WTC11 (cell line): ENCODE results near the gene ERBB2. TPM values are rescaled to one million over a fixed set of nuclear protein-coding genes. Genes with fewer than 3 reads are reported as not detected.

Experiments used
- ATAC-seq: fragments of 200-7000 bp; cut with Tn5 transposase; 2 replicates; pipeline ENCODE4 v1.10.0; 2021; ENCODE audit warnings: mild to moderate bottlenecking, moderate library complexity
- CTCF ChIA-PET: fragments of 300-600 bp; sonication (Branson Sonifier 250); formaldehyde crosslinking; loops from one replicate; lab custom pipeline; 2021; ENCODE audit warnings: antibody characterized with exemption; lab: Charles Lee
- POLR2A ChIA-PET: fragments of 350-600 bp; sonication (Branson Sonifier 250); formaldehyde crosslinking; loops from one replicate; lab custom pipeline; 2021; ENCODE audit warnings: antibody characterized with exemption; lab: Charles Lee
- DNase-seq: peaks from one replicate; pipeline ENCODE4 v3.0.0; 2021; ENCODE audit warnings: low spot score
- H3K27ac Mint-ChIP-seq: 2 replicates; pipeline ENCODE4 v1.8.0; 2021; ENCODE audit warnings: mixed read lengths
- H3K27me3 Mint-ChIP-seq: 2 replicates; pipeline ENCODE4 v1.8.0; 2021; ENCODE audit warnings: low read depth, mild to moderate bottlenecking, moderate library complexity, mixed read lengths
- H3K36me3 Mint-ChIP-seq: 2 replicates; pipeline ENCODE4 v1.8.0; 2021; ENCODE audit warnings: mixed read lengths
- H3K4me1 Mint-ChIP-seq: 2 replicates; pipeline ENCODE4 v1.8.0; 2022; ENCODE audit warnings: mixed read lengths
- H3K4me3 Mint-ChIP-seq: 2 replicates; pipeline ENCODE4 v1.8.0; 2021; ENCODE audit warnings: mild to moderate bottlenecking, moderate library complexity, mixed read lengths
- H3K9me3 Mint-ChIP-seq: 2 replicates; pipeline ENCODE4 v1.8.0; 2021; ENCODE audit warnings: mixed read lengths
- ATF2 ChIP-seq: sonication (generic); formaldehyde crosslinking; IDR thresholded peaks from 2 replicates; pipeline ENCODE4 v1.8.1; 2022; ENCODE audit warnings: low read depth, missing genetic modification reagents, borderline replicate concordance
- ATF6 ChIP-seq: sonication (generic); formaldehyde crosslinking; IDR thresholded peaks from 2 replicates; pipeline ENCODE4 v1.8.1; 2023; ENCODE audit warnings: mild to moderate bottlenecking, missing genetic modification reagents
- CREB1 ChIP-seq: sonication (generic); formaldehyde crosslinking; IDR thresholded peaks from 2 replicates; pipeline ENCODE4 v1.8.0; 2023; ENCODE audit warnings: mild to moderate bottlenecking, missing genetic modification reagents
- E2F4 ChIP-seq: sonication (generic); formaldehyde crosslinking; IDR thresholded peaks from 2 replicates; pipeline ENCODE4 v1.8.1; 2022; ENCODE audit warnings: low read depth, mild to moderate bottlenecking, moderate library complexity, missing genetic modification reagents, borderline replicate concordance
- ELF4 ChIP-seq: sonication (generic); formaldehyde crosslinking; IDR thresholded peaks from 2 replicates; pipeline ENCODE4 v1.8.1; 2022; ENCODE audit warnings: low read depth, mild to moderate bottlenecking, moderate library complexity, missing genetic modification reagents
- ESRRA ChIP-seq: sonication (generic); formaldehyde crosslinking; IDR thresholded peaks from 2 replicates; pipeline ENCODE4 v1.8.1; 2022; ENCODE audit warnings: mild to moderate bottlenecking, missing genetic modification reagents, borderline replicate concordance
- ETV6 ChIP-seq: sonication (generic); formaldehyde crosslinking; IDR thresholded peaks from 2 replicates; pipeline ENCODE4 v1.8.1; 2022; ENCODE audit warnings: mild to moderate bottlenecking, missing genetic modification reagents
- NFE2L1 ChIP-seq: sonication (generic); formaldehyde crosslinking; IDR thresholded peaks from 2 replicates; pipeline ENCODE4 v1.8.1; 2023; ENCODE audit warnings: missing genetic modification reagents
- NR2C2 ChIP-seq: sonication (generic); formaldehyde crosslinking; IDR thresholded peaks from 2 replicates; pipeline ENCODE4 v1.8.0; 2022; ENCODE audit warnings: mild to moderate bottlenecking, missing genetic modification reagents
- NR3C1 ChIP-seq: sonication (generic); formaldehyde crosslinking; conservative IDR thresholded peaks from 2 replicates; pipeline ENCODE4 v1.8.1; 2023; ENCODE audit warnings: low read depth, mild to moderate bottlenecking, missing genetic modification reagents
- SOX15 ChIP-seq: fragments of 250-450 bp; sonication (Bioruptor Pico); IDR thresholded peaks from 2 replicates; pipeline ENCODE4 v1.9.0; 2021; ENCODE audit warnings: mild to moderate bottlenecking
- USF1 ChIP-seq: sonication (generic); formaldehyde crosslinking; IDR thresholded peaks from 2 replicates; pipeline ENCODE4 v1.8.0; 2022; ENCODE audit warnings: mild to moderate bottlenecking, missing genetic modification reagents
- ZNF263 ChIP-seq: sonication (generic); formaldehyde crosslinking; IDR thresholded peaks from 2 replicates; pipeline ENCODE4 v1.8.1; 2022; ENCODE audit warnings: low read depth, mild to moderate bottlenecking, moderate library complexity, missing genetic modification reagents
- ZNF416 ChIP-seq: fragments of 250-450 bp; sonication (Bioruptor Pico); IDR thresholded peaks from 2 replicates; pipeline ENCODE4 v1.9.0; 2021; ENCODE audit warnings: mild to moderate bottlenecking, inconsistent platforms
- ZNF423 ChIP-seq: fragments of 250-450 bp; sonication (Bioruptor Pico); IDR thresholded peaks from 2 replicates; pipeline ENCODE4 v2.1.2; 2022; ENCODE audit warnings: mild to moderate bottlenecking, moderate library complexity
- ZNF512 ChIP-seq: sonication (generic); formaldehyde crosslinking; IDR thresholded peaks from 2 replicates; pipeline ENCODE4 v1.8.1; 2022; ENCODE audit warnings: missing genetic modification reagents, borderline replicate concordance
- total RNA-seq: library from RNA; stranded (reverse); gene quantifications from 3 replicates; pipeline ENCODE4 v1.2.3, GENCODE V29; 2021
- TF ChIP-seq, protein P1 (sequence below): sonication (generic); formaldehyde crosslinking; IDR thresholded peaks from 2 replicates; pipeline ENCODE4 v1.8.1; 2023; ENCODE audit warnings: mild to moderate bottlenecking, missing genetic modification reagents, moderate library complexity
- TF ChIP-seq, protein P2 (sequence below): sonication (generic); formaldehyde crosslinking; IDR thresholded peaks from 2 replicates; pipeline ENCODE4 v1.8.1; 2023; ENCODE audit warnings: mild to moderate bottlenecking, moderate library complexity, missing genetic modification reagents
- TF ChIP-seq, protein P3 (sequence below): fragments of 250-450 bp; sonication (Bioruptor Pico); IDR thresholded peaks from 2 replicates; pipeline ENCODE4 v1.9.0; 2021; ENCODE audit warnings: mild to moderate bottlenecking
- TF ChIP-seq, protein P4 (sequence below): sonication (generic); formaldehyde crosslinking; conservative IDR thresholded peaks from 2 replicates; pipeline ENCODE4 v1.8.1; 2022; ENCODE audit warnings: mild to moderate bottlenecking, missing genetic modification reagents

The ERBB2 gene
- total RNA-seq, 1 experiment from 2014 or later, result 209 TPM

- peaks cover 63% of the 10 kb centered on the region for H3K36me3 Mint-ChIP-seq
- ATAC-seq (no peak), DNase-seq (no peak)
- H3K4me1 Mint-ChIP-seq, result no peaks in the 10 kb centered on the region
- 0 out of 2 replicates have a peak overlapping the region, but pooled peaks have one; percentile 5 for H3K27ac Mint-ChIP-seq
- no peaks in the 10 kb centered on the region for H3K9me3 Mint-ChIP-seq
- ChIA-PET POLR2A (no interaction called here), CTCF (interaction anchor here (1.7 kb wide), 1 partner anchor 90 kb away, joined by 6 read pairs; no protein-coding TSS in a partner anchor)
- no peak overlapping the region for H3K4me3 Mint-ChIP-seq
- TF ChIP-seq ELF4 (CRISPR knock-in tag) (no peak), USF1 (no peak), ZNF512 (CRISPR knock-in tag) (no peak), ESRRA (no peak), ATF2 (CRISPR knock-in tag) (no peak), E2F4 (no peak), ZNF416 (no peak), CREB1 (no peak), ZNF263 (CRISPR knock-in tag) (no peak), SOX15 (CRISPR knock-in tag) (no peak), ZNF423 (CRISPR knock-in tag) (no peak), NR3C1 (CRISPR knock-in tag) (no peak), NR2C2 (no peak), ETV6 (CRISPR knock-in tag) (no peak), ATF6 (CRISPR knock-in tag) (no peak), NFE2L1 (CRISPR knock-in tag) (no peak)
- TF ChIP-seq, protein P1, sequence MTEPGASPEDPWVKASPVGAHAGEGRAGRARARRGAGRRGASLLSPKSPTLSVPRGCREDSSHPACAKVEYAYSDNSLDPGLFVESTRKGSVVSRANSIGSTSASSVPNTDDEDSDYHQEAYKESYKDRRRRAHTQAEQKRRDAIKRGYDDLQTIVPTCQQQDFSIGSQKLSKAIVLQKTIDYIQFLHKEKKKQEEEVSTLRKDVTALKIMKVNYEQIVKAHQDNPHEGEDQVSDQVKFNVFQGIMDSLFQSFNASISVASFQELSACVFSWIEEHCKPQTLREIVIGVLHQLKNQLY (CRISPR knock-in tag), result no peak
- TF ChIP-seq, protein P2, sequence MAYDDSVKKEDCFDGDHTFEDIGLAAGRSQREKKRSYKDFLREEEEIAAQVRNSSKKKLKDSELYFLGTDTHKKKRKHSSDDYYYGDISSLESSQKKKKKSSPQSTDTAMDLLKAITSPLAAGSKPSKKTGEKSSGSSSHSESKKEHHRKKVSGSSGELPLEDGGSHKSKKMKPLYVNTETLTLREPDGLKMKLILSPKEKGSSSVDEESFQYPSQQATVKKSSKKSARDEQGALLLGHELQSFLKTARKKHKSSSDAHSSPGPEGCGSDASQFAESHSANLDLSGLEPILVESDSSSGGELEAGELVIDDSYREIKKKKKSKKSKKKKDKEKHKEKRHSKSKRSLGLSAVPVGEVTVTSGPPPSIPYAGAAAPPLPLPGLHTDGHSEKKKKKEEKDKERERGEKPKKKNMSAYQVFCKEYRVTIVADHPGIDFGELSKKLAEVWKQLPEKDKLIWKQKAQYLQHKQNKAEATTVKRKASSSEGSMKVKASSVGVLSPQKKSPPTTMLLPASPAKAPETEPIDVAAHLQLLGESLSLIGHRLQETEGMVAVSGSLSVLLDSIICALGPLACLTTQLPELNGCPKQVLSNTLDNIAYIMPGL (CRISPR knock-in tag), result no peak
- TF ChIP-seq, protein P3, sequence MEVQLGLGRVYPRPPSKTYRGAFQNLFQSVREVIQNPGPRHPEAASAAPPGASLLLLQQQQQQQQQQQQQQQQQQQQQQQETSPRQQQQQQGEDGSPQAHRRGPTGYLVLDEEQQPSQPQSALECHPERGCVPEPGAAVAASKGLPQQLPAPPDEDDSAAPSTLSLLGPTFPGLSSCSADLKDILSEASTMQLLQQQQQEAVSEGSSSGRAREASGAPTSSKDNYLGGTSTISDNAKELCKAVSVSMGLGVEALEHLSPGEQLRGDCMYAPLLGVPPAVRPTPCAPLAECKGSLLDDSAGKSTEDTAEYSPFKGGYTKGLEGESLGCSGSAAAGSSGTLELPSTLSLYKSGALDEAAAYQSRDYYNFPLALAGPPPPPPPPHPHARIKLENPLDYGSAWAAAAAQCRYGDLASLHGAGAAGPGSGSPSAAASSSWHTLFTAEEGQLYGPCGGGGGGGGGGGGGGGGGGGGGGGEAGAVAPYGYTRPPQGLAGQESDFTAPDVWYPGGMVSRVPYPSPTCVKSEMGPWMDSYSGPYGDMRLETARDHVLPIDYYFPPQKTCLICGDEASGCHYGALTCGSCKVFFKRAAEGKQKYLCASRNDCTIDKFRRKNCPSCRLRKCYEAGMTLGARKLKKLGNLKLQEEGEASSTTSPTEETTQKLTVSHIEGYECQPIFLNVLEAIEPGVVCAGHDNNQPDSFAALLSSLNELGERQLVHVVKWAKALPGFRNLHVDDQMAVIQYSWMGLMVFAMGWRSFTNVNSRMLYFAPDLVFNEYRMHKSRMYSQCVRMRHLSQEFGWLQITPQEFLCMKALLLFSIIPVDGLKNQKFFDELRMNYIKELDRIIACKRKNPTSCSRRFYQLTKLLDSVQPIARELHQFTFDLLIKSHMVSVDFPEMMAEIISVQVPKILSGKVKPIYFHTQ, result no peak
- TF ChIP-seq, protein P4, sequence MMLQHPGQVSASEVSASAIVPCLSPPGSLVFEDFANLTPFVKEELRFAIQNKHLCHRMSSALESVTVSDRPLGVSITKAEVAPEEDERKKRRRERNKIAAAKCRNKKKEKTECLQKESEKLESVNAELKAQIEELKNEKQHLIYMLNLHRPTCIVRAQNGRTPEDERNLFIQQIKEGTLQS (CRISPR knock-in tag), result no peak
- H3K27me3 Mint-ChIP-seq, result no peaks in the 10 kb centered on the region
These were observed 12.0 kb downstream of the ERBB2 start for GRCh38 chr17:39711851-39712250.
